Ascending aorta (tissue), 2 donors: ENCODE data around the gene RMND1. TPM values are rescaled to one million over a fixed set of nuclear protein-coding genes. Genes with fewer than 3 reads are reported as not detected.
A peak's percentile ranks its signal among the peaks of the same experiment; 100 is the strongest.
"Not testable (repeated sequence)": the region's sequence is repeated elsewhere in the genome, so short reads cannot be mapped to it uniquely, and the experiment has no call there.

Experiments used
- DNase-seq, 2 donors: peaks; one replicate each; pipeline ENCODE4 v3.0.0-alpha.2; 2019; ENCODE audit warnings: low spot score in 2 of 2
- H3K27ac ChIP-seq, 2 donors: fragments of 200-600 bp; sonication (generic); one replicate each; pipeline ENCODE4 v1.5.1; 2016 to 2017; ENCODE audit warnings: mild to moderate bottlenecking in 1 of 2
- H3K27me3 ChIP-seq: fragments of 200-600 bp; sonication (generic); one replicate; pipeline ENCODE4 v1.5.1; 2017
- H3K36me3 ChIP-seq, 2 donors: fragments of 200-600 bp; sonication (generic); one replicate each; pipeline ENCODE4 v1.5.1; 2016
- H3K4me1 ChIP-seq, 2 donors: fragments of 200-600 bp; sonication (generic); one replicate each; pipeline ENCODE4 v1.5.1; 2016 to 2017; ENCODE audit warnings: mild to moderate bottlenecking in 1 of 2
- H3K4me3 ChIP-seq, 2 donors: fragments of 200-600 bp; sonication (generic); one replicate each; pipeline ENCODE4 v1.5.1; 2016 to 2017; ENCODE audit warnings: mild to moderate bottlenecking in 1 of 2
- H3K9me3 ChIP-seq, 2 donors: fragments of 200-600 bp; sonication (generic); one replicate each; pipeline ENCODE4 v1.5.1; 2016
- intact Hi-C: fragments of 100-400 bp; cut with DNase I; formaldehyde crosslinking; loops from one replicate; pipeline ENCODE4 v1.15.1; 2023
- total RNA-seq: library from RNA; depleted of rRNA; stranded (reverse); fragments of >200 nt; gene quantifications from one replicate; pipeline ENCODE4 v1.1.0, GENCODE V29; 2016
- TF ChIP-seq, protein P1 (sequence below), 3 experiments: fragments of 200-600 bp in 2 of 3; fragments of 450-650 bp in 1 of 3; sonication (generic) in 2 of 3; IDR thresholded peaks; one replicate each; pipeline ENCODE4 v1.5.1; 2016 to 2019; ENCODE audit warnings: antibody characterized with exemption in 3 of 3, mild to moderate bottlenecking in 1 of 3, moderate library complexity in 1 of 3

The RMND1 gene
- total RNA-seq, 1 donor from 2014 or later, result 3.8 TPM

DNA sequence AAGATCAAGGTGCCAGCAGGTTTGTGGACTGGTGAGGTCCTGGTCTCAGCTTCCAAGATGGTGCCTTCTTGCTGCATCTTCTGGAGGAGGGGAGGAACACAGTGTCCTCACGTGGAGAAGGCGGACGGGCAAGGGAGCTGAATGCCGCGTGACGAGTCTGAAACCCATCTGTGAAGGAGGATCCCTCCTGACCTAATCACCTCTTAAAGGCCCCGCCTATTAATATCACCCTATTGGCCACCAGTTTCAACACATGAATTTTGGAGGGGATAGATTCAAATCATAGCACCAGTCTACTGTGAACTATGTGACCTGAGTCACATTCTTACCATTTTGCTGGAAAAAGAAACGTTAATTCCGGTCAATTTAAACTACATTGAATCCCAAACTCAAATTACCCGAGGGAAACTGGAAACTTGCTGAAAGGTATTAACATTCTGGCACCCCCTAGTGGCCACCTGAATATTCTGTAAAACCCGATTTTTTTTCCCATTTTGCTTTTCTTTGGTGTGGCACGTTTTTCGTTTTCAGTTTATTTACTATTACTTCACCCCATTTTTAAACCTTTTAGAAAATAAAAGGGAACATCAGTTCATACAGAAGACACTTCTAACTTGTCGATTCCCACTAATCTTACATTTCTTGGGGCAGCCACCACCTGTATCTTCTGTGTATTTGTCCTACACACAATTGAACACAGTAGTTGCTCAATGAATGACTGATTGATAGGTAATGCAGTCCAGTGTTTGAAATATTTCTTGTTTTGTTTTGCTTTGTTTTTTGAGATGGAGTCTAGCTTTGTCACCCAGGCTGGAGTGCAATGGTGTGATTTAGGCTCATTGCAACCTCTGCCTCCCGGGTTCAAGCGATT, 24.0 kb upstream of the RMND1 start:
- Histone ChIP-seq H3K27me3 (no peaks in the 10 kb centered on the region), H3K4me1 (peaks cover 0 to 3% of the 10 kb centered on the region in 2 donors), H3K36me3 (no peaks in the 10 kb centered on the region), H3K4me3 (peak overlapping the region in 1 of 2 donors; percentile 9), H3K9me3 (no peaks in the 10 kb centered on the region), H3K27ac (no peak overlapping the region)
- DNase-seq, result no peak
- TF ChIP-seq, protein P1, sequence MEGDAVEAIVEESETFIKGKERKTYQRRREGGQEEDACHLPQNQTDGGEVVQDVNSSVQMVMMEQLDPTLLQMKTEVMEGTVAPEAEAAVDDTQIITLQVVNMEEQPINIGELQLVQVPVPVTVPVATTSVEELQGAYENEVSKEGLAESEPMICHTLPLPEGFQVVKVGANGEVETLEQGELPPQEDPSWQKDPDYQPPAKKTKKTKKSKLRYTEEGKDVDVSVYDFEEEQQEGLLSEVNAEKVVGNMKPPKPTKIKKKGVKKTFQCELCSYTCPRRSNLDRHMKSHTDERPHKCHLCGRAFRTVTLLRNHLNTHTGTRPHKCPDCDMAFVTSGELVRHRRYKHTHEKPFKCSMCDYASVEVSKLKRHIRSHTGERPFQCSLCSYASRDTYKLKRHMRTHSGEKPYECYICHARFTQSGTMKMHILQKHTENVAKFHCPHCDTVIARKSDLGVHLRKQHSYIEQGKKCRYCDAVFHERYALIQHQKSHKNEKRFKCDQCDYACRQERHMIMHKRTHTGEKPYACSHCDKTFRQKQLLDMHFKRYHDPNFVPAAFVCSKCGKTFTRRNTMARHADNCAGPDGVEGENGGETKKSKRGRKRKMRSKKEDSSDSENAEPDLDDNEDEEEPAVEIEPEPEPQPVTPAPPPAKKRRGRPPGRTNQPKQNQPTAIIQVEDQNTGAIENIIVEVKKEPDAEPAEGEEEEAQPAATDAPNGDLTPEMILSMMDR (IDR thresholded peaks at IDR 0.05), result peak; percentile 59 to 83 (median 67)
- intact Hi-C loops, result loop anchor here (1.0 to 5.0 kb wide), 3 partner anchors 34 to 84 kb away; partner anchors contain the start of gene ZBTB2

- intact Hi-C loops, result no loop called here
Observed at GRCh38 chr6:151464702-151465101, 12.8 kb upstream of the RMND1 start.

GRCh38 chr6:151461673-151462072, 9.7 kb upstream of the RMND1 start:
- TF ChIP-seq, protein P1 (IDR thresholded peaks at IDR 0.05), result no peak
- H3K9me3 ChIP-seq, result no peaks in the 10 kb centered on the region
- DNase-seq, result no peak
- no peaks in the 10 kb centered on the region for H3K4me1 ChIP-seq
- H3K36me3 ChIP-seq, result peaks cover 28 to 47% of the 10 kb centered on the region in 2 donors
- intact Hi-C loops, result no loop called here
- H3K27ac ChIP-seq, result no peak overlapping the region
- H3K4me3 ChIP-seq, result no peak overlapping the region
- H3K27me3 ChIP-seq, result no peaks in the 10 kb centered on the region

More at GRCh38 chr6:151464702-151465101, 12.8 kb upstream of the RMND1 start:
- DNase-seq, result no peak
- Histone ChIP-seq H3K9me3 (no peaks in the 10 kb centered on the region), H3K27ac (no peak overlapping the region), H3K4me1 (no peaks in the 10 kb centered on the region), H3K27me3 (no peaks in the 10 kb centered on the region), H3K4me3 (no peak overlapping the region), H3K36me3 (peaks cover 22 to 39% of the 10 kb centered on the region in 2 donors)
- TF ChIP-seq, protein P1 (IDR thresholded peaks at IDR 0.05), result no peak

DNA sequence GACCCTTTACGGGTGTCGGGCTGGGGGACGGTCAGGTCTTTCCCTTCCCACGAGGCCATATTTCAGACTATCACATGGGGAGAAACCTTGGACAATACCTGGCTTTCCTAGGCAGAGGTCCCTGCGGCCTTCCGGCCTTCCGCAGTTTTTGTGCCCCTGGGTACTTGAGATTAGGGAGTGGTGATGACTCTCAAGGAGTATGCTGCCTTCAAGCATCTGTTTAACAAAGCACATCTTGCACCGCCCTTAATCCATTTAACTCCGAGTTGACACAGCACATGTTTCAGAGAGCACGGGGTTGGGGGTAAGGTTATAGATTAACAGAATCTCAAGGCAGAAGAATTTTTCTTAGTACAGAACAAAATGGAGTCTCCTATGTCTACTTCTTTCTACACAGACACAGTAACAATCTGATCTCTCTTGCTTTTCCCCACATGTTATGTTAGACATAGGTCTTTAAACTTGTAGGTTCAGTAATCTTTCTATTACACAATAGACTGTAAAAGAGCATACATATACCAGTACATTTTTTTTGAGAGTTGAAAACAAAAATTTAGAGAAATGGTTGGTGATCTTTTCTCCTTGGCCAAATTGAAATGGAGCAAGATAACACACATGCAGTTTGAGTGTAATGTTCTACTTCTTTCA, 3.9 kb upstream of the RMND1 start:
- intact Hi-C loops, DNase-seq, H3K9me3 ChIP-seq, H3K4me3 ChIP-seq, H3K27ac ChIP-seq, H3K27me3 ChIP-seq, H3K4me1 ChIP-seq: not testable (repeated sequence)
- peaks cover 16 to 23% of the 10 kb centered on the region in 2 donors for H3K36me3 ChIP-seq

DNA sequence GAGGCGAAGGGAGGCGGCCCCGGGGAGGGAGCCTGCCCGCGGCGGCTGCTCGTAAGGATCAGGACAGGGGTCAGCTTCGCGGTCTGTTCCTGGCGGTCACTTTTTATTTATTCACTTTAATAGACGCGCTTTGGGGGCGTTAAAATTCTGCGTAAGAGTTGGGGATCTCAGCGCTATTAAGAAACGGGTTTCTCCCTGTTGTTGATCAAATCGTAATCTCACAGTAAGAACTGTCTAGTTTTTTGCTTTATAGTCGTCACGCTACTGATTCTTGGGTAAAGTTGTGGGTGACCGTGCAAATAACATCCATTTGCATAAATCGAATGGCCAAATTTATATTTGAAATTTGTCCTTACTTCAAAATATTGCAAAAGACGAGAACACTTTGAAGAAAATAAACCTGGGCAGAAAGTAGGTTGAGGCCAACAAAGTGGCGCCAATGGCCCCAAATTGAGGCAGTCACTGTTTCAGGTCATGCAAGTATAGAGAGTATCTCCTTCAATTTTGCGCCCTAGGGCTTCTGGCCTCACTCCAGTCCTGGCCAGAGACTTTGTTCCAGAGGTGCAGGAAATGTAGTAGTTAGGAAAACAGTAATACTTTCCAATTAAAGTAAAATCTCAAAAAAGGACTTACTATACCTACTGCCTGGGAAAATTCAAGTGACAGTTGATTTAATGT, 963 bp upstream of the RMND1 start:
- no peaks in the 10 kb centered on the region for H3K36me3 ChIP-seq
- no peaks in the 10 kb centered on the region for H3K9me3 ChIP-seq
- peak in 1 of 2 donors; percentile 71 for DNase-seq
- H3K4me3 ChIP-seq, result peak overlapping the region; percentile 86
- H3K27me3 ChIP-seq, result no peaks in the 10 kb centered on the region
- intact Hi-C loops, result loop anchor here (1.0 to 5.0 kb wide), 2 partner anchors 63 to 586 kb away; partner anchors contain the start of gene MTHFD1L
- peaks cover 0 to 8% of the 10 kb centered on the region in 2 donors for H3K4me1 ChIP-seq
- TF ChIP-seq, protein P1 (IDR thresholded peaks at IDR 0.05), result no peak
- H3K27ac ChIP-seq, result peak overlapping the region; percentile 96
